Caco-2 (cell line): Measurements from ENCODE around the gene TMEM229B. TPM values are rescaled to one million over a fixed set of nuclear protein-coding genes. Genes with fewer than 3 reads are reported as not detected.

ENCODE experiments used
- BruUV-seq: library from RNA; stranded (reverse); fragments of 400-500 nt; replicated peaks from 2 replicates; lab custom pipeline; 2021; lab: Mats Ljungman, UMichigan
- CTCF ChIA-PET: fragments of 300-600 bp; sonication (Branson Sonifier 250); formaldehyde crosslinking; loops from one replicate; lab custom pipeline; 2022; ENCODE audit warnings: antibody characterized with exemption; lab: Charles Lee
- POLR2A ChIA-PET: fragments of 300-600 bp; sonication (Branson Sonifier 250); formaldehyde crosslinking; loops from one replicate; lab custom pipeline; 2022; ENCODE audit warnings: antibody characterized with exemption; lab: Charles Lee
- DNase-seq, 2 experiments: peaks; one replicate each; pipeline versions ENCODE4 v3.0.0 to v3.0.0-alpha.2; 2020 to 2022
- H3K27me3 ChIP-seq: replicated peaks from 2 replicates; pipeline ENCODE4 v1.6.0; 2011; ENCODE audit warnings: low read length; ENCODE audit not compliant: control insufficient read depth, insufficient read depth
- H3K36me3 ChIP-seq: 2 replicates; pipeline ENCODE4 v1.5.1; 2011; ENCODE audit warnings: low read length; ENCODE audit not compliant: control insufficient read depth, insufficient read depth
- H3K4me1 ChIP-seq: fragments of 250-450 bp; sonication (Bioruptor Pico); 2 replicates; pipeline ENCODE4 v1.5.1; 2020; ENCODE audit warnings: mild to moderate bottlenecking
- H3K4me3 ChIP-seq: 2 replicates; pipeline ENCODE4 v1.5.1; 2011; ENCODE audit warnings: low read depth, mild to moderate bottlenecking, control low read depth, low read length
- H3K9me3 ChIP-seq: fragments of 250-450 bp; sonication (Bioruptor Pico); 2 replicates; pipeline ENCODE4 v1.5.1; 2020; ENCODE audit warnings: mild to moderate bottlenecking, moderate library complexity
- H3K27ac Mint-ChIP-seq: one replicate; pipeline ENCODE4 v1.8.0; 2022; ENCODE audit warnings: mixed read lengths; ENCODE audit not compliant: unreplicated experiment
- H3K27me3 Mint-ChIP-seq: one replicate; pipeline ENCODE4 v1.8.0; 2022; ENCODE audit warnings: mixed read lengths; ENCODE audit not compliant: insufficient read depth, unreplicated experiment
- H3K36me3 Mint-ChIP-seq: one replicate; pipeline ENCODE4 v1.8.0; 2022; ENCODE audit warnings: mild to moderate bottlenecking, mixed read lengths; ENCODE audit not compliant: insufficient read depth, unreplicated experiment
- H3K4me1 Mint-ChIP-seq: one replicate; pipeline ENCODE4 v1.8.0; 2022; ENCODE audit warnings: low read depth, mixed read lengths; ENCODE audit not compliant: unreplicated experiment
- H3K4me3 Mint-ChIP-seq: one replicate; pipeline ENCODE4 v1.8.0; 2022; ENCODE audit warnings: mild to moderate bottlenecking, moderate library complexity, mixed read lengths; ENCODE audit not compliant: unreplicated experiment
- H3K9me3 Mint-ChIP-seq: one replicate; pipeline ENCODE4 v1.8.0; 2022; ENCODE audit warnings: mixed read lengths; ENCODE audit not compliant: unreplicated experiment
- intact Hi-C: fragments of 100-400 bp; cut with micrococcal nuclease; formaldehyde crosslinking; loops from one replicate; pipeline ENCODE4 v1.10.0; 2022; ENCODE audit not compliant: unreplicated experiment
- total RNA-seq: library from RNA; stranded (reverse); gene quantifications from 2 replicates; pipeline ENCODE4 v1.2.3, GENCODE V29; 2022
- TF ChIP-seq, protein P1 (sequence below), 2 experiments: fragments of 200-600 bp in 1 of 2; IDR thresholded peaks; 1 replicate in 1 of 2; 2 replicates in 1 of 2; pipeline versions ENCODE4 v1.5.1 to v1.8.0; 2011 to 2022; ENCODE audit warnings: antibody characterized with exemption in 1 of 2, control low read depth in 1 of 2, inconsistent platforms in 1 of 2, low read depth in 1 of 2, low read length in 1 of 2, mild to moderate bottlenecking in 1 of 2, moderate library complexity in 1 of 2; ENCODE audit not compliant: insufficient read depth in 1 of 2, severe bottlenecking in 1 of 2, unreplicated experiment in 1 of 2

Gene TMEM229B
- total RNA-seq, 1 experiment from 2014 or later = not detected

DNA sequence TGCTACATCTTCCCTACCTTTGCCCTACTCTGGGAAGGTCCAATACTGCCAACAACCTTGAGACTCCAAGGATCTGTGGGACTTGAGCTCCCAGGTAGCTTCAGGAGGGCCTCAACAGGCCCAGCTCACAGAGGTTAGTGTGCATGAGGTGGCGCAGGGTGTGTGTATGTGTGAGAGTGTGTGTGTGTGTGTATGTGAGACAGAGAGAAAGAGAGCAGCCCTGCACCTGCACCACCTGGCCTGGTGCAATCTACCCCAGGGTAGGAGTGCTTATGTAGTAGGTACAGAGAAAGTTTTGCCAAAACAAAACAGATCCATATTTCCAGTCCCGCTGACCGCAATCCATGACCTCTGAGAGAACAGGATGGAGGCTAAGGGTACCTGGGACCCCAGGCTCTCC, 24.6 kb downstream of the TMEM229B start:
- BruUV-seq = no TSS peak
- Mint-ChIP-seq H3K36me3 (no peaks in the 10 kb centered on the region), H3K27ac (no peak overlapping the region), H3K4me1 (no peaks in the 10 kb centered on the region), H3K27me3 (no peaks in the 10 kb centered on the region), H3K4me3 (no peak overlapping the region), H3K9me3 (no peaks in the 10 kb centered on the region)
- intact Hi-C loops = no loop called here
- H3K4me3 ChIP-seq = no peak overlapping the region
- CTCF ChIA-PET = no interaction called here
- H3K27me3 ChIP-seq = no peaks in the 10 kb centered on the region
- POLR2A ChIA-PET = no interaction called here
- no peaks in the 10 kb centered on the region for H3K9me3 ChIP-seq
- no peaks in the 10 kb centered on the region for H3K4me1 ChIP-seq
- no peaks in the 10 kb centered on the region for H3K36me3 ChIP-seq
- TF ChIP-seq, protein P1, sequence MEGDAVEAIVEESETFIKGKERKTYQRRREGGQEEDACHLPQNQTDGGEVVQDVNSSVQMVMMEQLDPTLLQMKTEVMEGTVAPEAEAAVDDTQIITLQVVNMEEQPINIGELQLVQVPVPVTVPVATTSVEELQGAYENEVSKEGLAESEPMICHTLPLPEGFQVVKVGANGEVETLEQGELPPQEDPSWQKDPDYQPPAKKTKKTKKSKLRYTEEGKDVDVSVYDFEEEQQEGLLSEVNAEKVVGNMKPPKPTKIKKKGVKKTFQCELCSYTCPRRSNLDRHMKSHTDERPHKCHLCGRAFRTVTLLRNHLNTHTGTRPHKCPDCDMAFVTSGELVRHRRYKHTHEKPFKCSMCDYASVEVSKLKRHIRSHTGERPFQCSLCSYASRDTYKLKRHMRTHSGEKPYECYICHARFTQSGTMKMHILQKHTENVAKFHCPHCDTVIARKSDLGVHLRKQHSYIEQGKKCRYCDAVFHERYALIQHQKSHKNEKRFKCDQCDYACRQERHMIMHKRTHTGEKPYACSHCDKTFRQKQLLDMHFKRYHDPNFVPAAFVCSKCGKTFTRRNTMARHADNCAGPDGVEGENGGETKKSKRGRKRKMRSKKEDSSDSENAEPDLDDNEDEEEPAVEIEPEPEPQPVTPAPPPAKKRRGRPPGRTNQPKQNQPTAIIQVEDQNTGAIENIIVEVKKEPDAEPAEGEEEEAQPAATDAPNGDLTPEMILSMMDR (IDR thresholded peaks at IDR 0.05; ENCODE audit: insufficient read depth in 1 of 2, low read depth in 1 of 2, low read length in 1 of 2, severe bottlenecking in 1 of 2, unreplicated experiment in 1 of 2) = no peak
- no peak for DNase-seq

DNA sequence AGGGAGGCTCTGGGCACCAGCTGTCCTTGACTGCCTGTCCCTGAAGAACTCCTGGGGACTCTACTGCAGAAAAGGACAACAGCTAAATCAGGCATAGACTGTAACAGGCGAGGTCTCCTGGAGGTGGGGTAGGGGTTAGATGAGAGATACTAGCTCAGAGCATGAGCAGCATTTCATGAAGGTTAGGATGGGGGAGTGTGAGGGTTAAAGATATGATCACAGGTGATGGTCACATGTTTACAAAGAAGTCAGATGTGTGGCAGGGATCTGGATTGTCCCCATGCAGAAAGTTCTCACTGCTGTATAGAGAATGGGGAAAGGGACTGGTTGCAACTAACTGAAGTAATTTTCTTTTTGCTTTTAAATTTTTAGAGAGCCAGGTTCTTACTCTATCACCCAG, 26.5 kb downstream of the TMEM229B start:
- Histone ChIP-seq H3K4me1 (no peaks in the 10 kb centered on the region), H3K27me3 (no peaks in the 10 kb centered on the region), H3K9me3 (no peaks in the 10 kb centered on the region), H3K4me3 (no peak overlapping the region), H3K36me3 (no peaks in the 10 kb centered on the region)
- TF ChIP-seq, protein P1 (IDR thresholded peaks at IDR 0.05; ENCODE audit: insufficient read depth in 1 of 2, low read depth in 1 of 2, low read length in 1 of 2, severe bottlenecking in 1 of 2, unreplicated experiment in 1 of 2) = no peak
- no peak for DNase-seq
- no peaks in the 10 kb centered on the region for H3K27me3 Mint-ChIP-seq
- no peaks in the 10 kb centered on the region for H3K36me3 Mint-ChIP-seq
- intact Hi-C loops = no loop called here
- no TSS peak for BruUV-seq
- no peaks in the 10 kb centered on the region for H3K9me3 Mint-ChIP-seq
- no peaks in the 10 kb centered on the region for H3K4me1 Mint-ChIP-seq
- H3K4me3 Mint-ChIP-seq = no peak overlapping the region
- no peak overlapping the region for H3K27ac Mint-ChIP-seq
- CTCF ChIA-PET = no interaction called here
- POLR2A ChIA-PET = no interaction called here

DNA sequence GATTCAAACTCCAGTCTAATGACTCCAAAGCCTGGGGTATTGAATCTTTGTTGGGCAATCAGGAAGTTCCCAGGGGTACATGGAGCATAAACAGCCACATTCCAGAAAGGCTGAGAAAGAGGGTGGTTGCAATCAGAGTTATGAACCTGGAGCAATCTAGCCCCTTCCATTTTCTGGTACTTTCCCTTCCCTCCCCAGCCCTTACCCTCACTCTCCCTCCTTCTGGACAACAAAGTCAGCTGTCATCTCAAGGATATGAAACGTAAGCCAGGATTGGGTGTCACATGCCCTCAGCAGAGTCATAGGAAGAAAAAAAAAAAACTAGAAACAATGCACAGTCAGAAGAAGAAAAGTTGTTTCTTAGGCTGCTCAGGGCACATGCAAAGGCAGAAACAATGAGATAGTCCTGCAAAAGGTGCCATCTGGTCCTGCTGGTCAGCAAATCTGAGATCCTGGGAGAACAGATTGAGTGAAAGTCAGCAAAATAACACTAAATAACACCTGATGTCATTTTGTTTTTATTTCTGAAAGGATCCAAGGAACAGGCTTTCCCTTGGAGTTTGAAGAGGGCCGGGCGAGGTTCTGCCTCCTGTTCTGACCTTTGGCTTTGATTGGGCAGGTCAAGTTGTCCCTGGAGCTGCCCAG, 27.1 kb downstream of the TMEM229B start:
- no TSS peak for BruUV-seq
- Mint-ChIP-seq H3K27me3 (no peaks in the 10 kb centered on the region), H3K27ac (no peak overlapping the region), H3K36me3 (no peaks in the 10 kb centered on the region), H3K9me3 (no peaks in the 10 kb centered on the region), H3K4me3 (no peak overlapping the region), H3K4me1 (no peaks in the 10 kb centered on the region)
- ChIA-PET POLR2A (no interaction called here), CTCF (no interaction called here)
- no peak for DNase-seq
- intact Hi-C loops = no loop called here
- Histone ChIP-seq H3K9me3 (no peaks in the 10 kb centered on the region), H3K36me3 (no peaks in the 10 kb centered on the region), H3K27me3 (no peaks in the 10 kb centered on the region), H3K4me1 (no peaks in the 10 kb centered on the region), H3K4me3 (no peak overlapping the region)
- TF ChIP-seq, protein P1 (IDR thresholded peaks at IDR 0.05; ENCODE audit: insufficient read depth in 1 of 2, low read depth in 1 of 2, low read length in 1 of 2, severe bottlenecking in 1 of 2, unreplicated experiment in 1 of 2) = no peak
